IPS-20b (cell line): ENCODE data around the gene GPR152.
"Not testable (repeated sequence)": the region's sequence is repeated elsewhere in the genome, so short reads cannot be mapped to it uniquely, and the experiment has no call there.

ENCODE experiments used
- H3K27ac ChIP-seq: one replicate; pipeline ENCODE4 v1.5.1; 2013; ENCODE audit warnings: low read length
- H3K27me3 ChIP-seq: 2 replicates; pipeline ENCODE4 v1.6.1; 2013; ENCODE audit warnings: mild to moderate bottlenecking, low read length, inconsistent platforms; ENCODE audit not compliant: insufficient read depth
- H3K36me3 ChIP-seq: 2 replicates; pipeline ENCODE4 v1.6.1; 2013; ENCODE audit warnings: low read depth, mild to moderate bottlenecking, inconsistent platforms, low read length, moderate library complexity; ENCODE audit not compliant: insufficient read depth
- H3K4me1 ChIP-seq: 2 replicates; pipeline ENCODE4 v1.6.1; 2013; ENCODE audit warnings: mild to moderate bottlenecking, control low read depth, inconsistent platforms, low read length, moderate library complexity; ENCODE audit not compliant: insufficient read depth
- H3K4me3 ChIP-seq: 2 replicates; pipeline ENCODE4 v1.5.1; 2013; ENCODE audit warnings: mild to moderate bottlenecking, low read length, inconsistent platforms
- H3K9ac ChIP-seq: 2 replicates; pipeline ENCODE4 v1.6.1; 2013; ENCODE audit warnings: low read depth, mild to moderate bottlenecking, inconsistent platforms, low read length, moderate library complexity
- H3K9me3 ChIP-seq: 2 replicates; pipeline ENCODE4 v1.6.1; 2013; ENCODE audit warnings: mild to moderate bottlenecking, low read depth, low read length, inconsistent platforms; ENCODE audit not compliant: insufficient read depth

Gene GPR152

DNA sequence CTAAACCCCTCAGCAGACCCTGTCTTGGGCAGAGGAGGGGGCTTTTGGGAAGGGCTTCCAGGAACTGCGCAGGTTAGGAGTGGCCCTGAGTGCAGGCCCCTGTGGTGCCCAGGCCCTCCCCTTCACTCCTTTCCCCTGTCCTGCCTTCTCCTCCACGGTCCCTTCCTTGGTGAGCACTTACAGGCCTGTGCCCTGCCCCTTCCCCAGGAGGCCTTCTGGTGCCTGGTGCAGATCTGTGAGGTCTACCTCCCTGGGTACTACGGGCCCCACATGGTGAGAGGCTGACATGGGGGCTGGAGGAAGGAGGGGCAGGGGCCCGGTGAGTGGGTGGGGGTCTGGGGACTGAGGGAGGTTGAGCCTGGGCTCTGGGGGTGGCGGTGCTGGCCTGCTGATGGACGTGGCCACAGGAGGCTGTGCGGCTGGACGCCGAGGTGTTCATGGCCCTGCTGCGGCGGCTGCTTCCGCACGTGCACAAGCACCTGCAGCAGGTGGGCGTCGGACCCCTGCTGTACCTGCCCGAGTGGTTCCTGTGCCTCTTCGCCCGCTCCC, 46.0 kb downstream of the GPR152 start:
- Histone ChIP-seq H3K27me3 (peaks cover 4% of the 10 kb centered on the region; the same call in 1 of the 2 replicates), H3K36me3 (no peaks in the 10 kb centered on the region), H3K9ac (no peak overlapping the region), H3K9me3 (no peaks in the 10 kb centered on the region), H3K4me1 (peaks cover 8% of the 10 kb centered on the region; the same call in 1 of the 2 replicates), H3K27ac (no peak overlapping the region), H3K4me3 (no peak overlapping the region)

DNA sequence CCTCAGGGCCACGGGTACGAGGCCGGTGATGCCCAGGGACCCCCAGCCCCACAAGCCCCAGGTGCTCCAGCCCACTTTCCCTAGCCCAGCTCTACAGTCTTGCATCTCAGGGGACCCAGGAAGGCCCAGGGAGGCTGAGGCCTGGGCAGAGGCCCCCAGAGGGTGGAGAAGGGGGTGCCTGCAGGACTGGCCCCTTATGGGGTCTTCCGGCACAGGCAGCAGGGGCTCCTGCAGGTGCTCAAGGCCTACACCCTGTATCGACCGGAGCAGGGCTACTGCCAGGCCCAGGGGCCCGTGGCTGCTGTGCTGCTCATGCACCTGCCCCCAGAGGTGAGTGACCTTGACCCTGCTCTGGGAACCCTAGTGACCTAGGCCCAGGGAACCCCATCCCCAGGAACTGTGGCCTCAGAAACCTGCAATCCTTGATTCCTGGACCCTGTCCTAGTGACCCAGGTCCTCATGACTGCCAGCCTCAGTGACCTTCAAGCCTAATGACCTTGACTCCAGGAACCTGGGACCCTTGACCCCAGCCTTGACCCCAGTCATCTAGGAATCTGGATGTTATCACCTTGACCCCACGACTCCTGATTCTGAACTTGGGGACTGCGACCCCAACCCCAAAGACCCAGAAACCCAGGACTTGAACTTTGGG, 46.7 kb downstream of the GPR152 start:
- Histone ChIP-seq H3K27ac (no peak overlapping the region), H3K27me3 (no peaks in the 10 kb centered on the region), H3K36me3 (no peaks in the 10 kb centered on the region), H3K4me1 (peaks cover 8% of the 10 kb centered on the region; the same call in 1 of the 2 replicates), H3K4me3 (no peak overlapping the region), H3K9ac (no peak overlapping the region), H3K9me3 (no peaks in the 10 kb centered on the region)

GRCh38 chr11:67405196-67405567, 47.3 kb downstream of the GPR152 start:
- no peak overlapping the region for H3K27ac ChIP-seq
- no peak overlapping the region for H3K4me3 ChIP-seq
- peaks cover 8% of the 10 kb centered on the region; the same call in 1 of the 2 replicates for H3K4me1 ChIP-seq

GRCh38 chr11:67404515-67405195, 47.9 kb downstream of the GPR152 start:
- H3K4me3 ChIP-seq, result no peak overlapping the region
- H3K27me3 ChIP-seq, result no peaks in the 10 kb centered on the region
- H3K27ac ChIP-seq, result no peak overlapping the region
- no peaks in the 10 kb centered on the region for H3K9me3 ChIP-seq
- H3K4me1 ChIP-seq, result peaks cover 6% of the 10 kb centered on the region; the same call in 1 of the 2 replicates
- no peak overlapping the region for H3K9ac ChIP-seq
- H3K36me3 ChIP-seq, result peaks cover 8% of the 10 kb centered on the region; the same call in 1 of the 2 replicates

More at GRCh38 chr11:67405196-67405567, 47.3 kb downstream of the GPR152 start:
- no peaks in the 10 kb centered on the region for H3K9me3 ChIP-seq
- H3K9ac ChIP-seq, result no peak overlapping the region
- H3K27me3 ChIP-seq, result no peaks in the 10 kb centered on the region
- peaks cover 4% of the 10 kb centered on the region; the same call in 1 of the 2 replicates for H3K36me3 ChIP-seq

- H3K4me1 ChIP-seq, H3K27ac ChIP-seq: not testable (repeated sequence)
Observed at GRCh38 chr11:67403085-67403484, 49.4 kb downstream of the GPR152 start.

DNA sequence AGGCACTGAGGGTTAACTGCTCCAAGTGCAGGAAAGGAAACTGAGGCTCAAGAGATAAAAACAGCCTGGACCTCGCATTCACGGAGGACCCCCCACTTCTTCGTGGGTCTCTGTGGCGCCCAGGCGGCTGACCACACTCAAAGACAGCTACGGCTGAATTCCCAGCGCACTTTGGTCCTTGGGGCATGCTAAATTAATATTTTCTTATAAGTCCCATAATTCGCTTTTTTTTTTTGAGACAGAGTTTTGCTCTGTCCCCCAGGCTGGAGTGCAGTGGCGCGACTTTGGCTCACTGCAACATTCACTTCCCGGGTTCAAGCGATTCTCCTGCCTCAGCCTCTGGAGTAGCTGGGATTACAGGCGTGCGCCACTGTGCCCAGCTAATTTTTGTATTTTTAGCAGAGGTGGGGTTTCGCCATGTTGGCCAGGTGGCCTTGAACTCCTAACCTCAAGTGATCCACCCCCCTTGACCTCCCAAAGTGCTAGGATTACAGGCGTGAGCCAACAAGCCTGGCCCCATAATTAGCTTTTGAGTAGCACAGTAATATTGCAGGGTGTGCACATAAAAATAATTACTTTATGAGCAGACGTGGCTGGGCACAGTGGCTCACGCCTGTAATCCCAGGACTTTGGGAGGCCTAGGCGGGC, 50.2 kb downstream of the GPR152 start:
- Histone ChIP-seq H3K36me3 (peaks cover 30% of the 10 kb centered on the region), H3K9ac (peak overlapping the region; percentile 61; the same call in 1 of the 2 replicates), H3K4me3 (peak overlapping the region; percentile 56)
- not testable (repeated sequence) for H3K4me1 ChIP-seq, H3K27ac ChIP-seq, H3K9me3 ChIP-seq, H3K27me3 ChIP-seq

More at GRCh38 chr11:67403085-67403484, 49.4 kb downstream of the GPR152 start:
- H3K36me3 ChIP-seq, result peaks cover 22% of the 10 kb centered on the region
- not testable (repeated sequence) for H3K9ac ChIP-seq, H3K4me3 ChIP-seq, H3K27me3 ChIP-seq, H3K9me3 ChIP-seq

DNA sequence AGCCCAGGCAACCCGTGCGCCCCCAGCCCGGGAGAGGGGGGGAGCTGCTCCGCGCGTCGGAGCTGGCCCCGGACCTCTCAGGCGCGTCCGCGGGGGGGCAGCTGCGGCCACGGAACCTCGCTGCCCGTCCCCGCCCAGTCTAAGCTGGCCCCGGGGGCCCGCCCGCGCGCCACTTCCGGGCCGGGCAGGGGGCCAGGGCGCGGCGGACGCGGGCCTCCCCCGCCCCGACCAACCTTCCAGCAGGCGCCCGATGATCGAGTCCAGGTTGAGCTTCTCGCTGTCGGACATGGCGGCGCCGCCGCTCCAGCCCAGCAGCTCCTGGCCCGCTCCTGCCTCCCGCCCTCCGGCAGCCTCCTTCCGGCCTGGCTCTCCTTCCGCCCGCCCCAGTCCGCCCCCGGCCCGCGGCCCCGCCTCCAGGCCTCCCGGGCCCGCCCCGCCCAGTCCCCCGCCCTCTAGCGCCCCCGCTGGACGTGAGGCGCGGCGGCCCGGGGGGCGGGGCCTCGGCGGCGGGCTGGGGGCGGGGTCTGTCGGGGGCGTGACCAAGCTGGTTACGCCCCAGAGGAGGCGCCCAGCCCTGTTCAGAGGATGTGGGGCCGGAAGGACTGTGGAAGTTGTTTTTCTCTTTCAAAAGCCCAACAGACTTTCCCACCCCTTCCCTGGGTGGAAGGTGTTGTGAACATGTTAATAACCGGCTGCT, 50.9 kb downstream of the GPR152 start, which contains the start of gene PPP1CA:
PPP1CA (minus strand) TSS at position 364 of the 697 bp plus-strand sequence; CDS start at position 288, 76 bp downstream.
- Histone ChIP-seq H3K27me3 (no peaks in the 10 kb centered on the region), H3K4me1 (peaks cover 5% of the 10 kb centered on the region; the same call in 1 of the 2 replicates), H3K9ac (peak within 1 kb of the TSS; percentile 92), H3K27ac (no peak within 1 kb of the TSS), H3K36me3 (peaks cover 35% of the 10 kb centered on the region), H3K9me3 (no peaks in the 10 kb centered on the region), H3K4me3 (peak within 1 kb of the TSS; percentile 83)
